Activated CD8-positive, alpha-beta memory T cell treated with anti-CD3 and anti-CD28 coated beads for 36 hours (primary cell): ENCODE results near the gene RPL36A. TPM values are rescaled to one million over a fixed set of nuclear protein-coding genes. Genes with fewer than 3 reads are reported as not detected.

Experiments used
- CTCF ChIA-PET: fragments of 350-600 bp; sonication (Branson Sonifier 250); formaldehyde crosslinking; loops from one replicate; lab custom pipeline; 2021; ENCODE audit warnings: antibody characterized with exemption; lab: Charles Lee
- POLR2A ChIA-PET: fragments of 350-600 bp; sonication (Branson Sonifier 250); formaldehyde crosslinking; loops from one replicate; lab custom pipeline; 2021; ENCODE audit warnings: antibody characterized with exemption; lab: Charles Lee
- total RNA-seq, 2 experiments: library from RNA; stranded (reverse); gene quantifications; one replicate each; pipeline ENCODE4 v1.2.3, GENCODE V29; 2021

The RPL36A gene
- total RNA-seq, 2 experiments from 2014 or later: 326 to 390 TPM

DNA sequence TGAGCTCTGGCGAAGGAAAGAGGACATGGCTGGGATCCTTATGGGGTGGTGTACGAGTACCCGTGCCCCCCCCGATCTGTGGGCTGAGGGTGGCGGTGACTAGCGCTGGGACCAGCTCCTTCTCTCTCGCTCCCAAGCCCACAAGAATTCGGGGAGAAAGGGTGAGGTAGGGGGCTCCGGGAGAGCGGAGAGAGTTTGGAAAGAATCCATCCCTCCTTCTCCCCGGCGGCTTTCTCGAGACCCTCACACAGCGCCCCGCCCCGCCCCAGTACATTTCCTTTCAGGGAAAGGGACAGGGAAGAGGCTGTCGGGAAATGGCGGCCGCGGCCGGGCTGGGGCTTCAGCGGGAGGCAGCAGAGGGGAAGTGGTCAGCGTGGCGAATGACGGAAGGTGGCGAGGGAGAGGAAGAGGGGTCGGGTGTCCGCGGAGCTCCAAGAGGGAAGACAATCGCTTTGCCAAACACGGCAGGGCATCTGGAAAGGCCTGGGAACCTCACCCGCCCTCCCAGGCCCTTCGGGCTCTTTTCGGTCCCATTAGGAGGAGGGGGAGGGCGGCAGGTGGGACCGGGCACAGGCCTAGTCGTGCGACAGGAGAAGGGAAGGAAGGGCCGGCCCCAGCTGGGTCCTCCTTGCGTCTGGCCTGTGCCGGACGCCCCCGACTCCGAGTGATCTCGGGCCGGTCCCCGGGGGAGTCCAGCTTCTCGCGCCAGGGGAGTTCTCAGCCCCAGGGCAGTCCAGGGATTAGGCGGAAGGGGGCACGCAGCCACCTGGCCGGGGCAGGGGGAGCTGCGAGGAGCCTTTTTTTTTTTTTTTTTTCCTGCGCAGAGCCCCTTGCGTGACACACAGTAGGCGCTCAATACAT is 27.4 kb downstream of the RPL36A start:
- CTCF ChIA-PET: no interaction called here
- POLR2A ChIA-PET: interaction anchor here (1.1 to 1.3 kb wide), 3 partner anchors 12 to 514 kb away, joined by 3 to 5 read pairs (median 4); partner anchors contain the start of genes RPL36A and ZMAT1

DNA sequence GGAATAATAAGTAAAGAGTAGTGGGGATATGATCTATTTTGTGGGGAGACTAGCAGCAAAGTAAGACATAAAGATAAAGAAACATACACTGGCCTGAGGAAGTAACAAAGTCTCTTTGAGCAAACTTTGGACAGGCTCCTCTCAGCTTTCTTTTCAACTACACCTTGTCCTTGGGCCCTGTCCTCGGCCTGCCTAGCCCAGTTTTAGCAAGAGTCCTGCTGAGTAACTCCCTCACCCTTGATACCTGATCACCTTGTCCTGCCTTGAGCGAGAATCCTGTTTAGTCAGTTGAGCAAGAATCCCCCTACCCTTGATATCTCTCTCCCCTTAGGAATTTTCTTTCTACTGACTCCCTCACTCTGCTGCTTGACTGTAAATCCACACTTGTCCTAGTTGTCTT is 28.7 kb downstream of the RPL36A start:
- ChIA-PET CTCF (no interaction called here), POLR2A (interaction anchor here (1.3 kb wide), 2 partner anchors 11 to 512 kb away, joined by 3 to 5 read pairs; partner anchors contain the start of gene ZMAT1)

DNA sequence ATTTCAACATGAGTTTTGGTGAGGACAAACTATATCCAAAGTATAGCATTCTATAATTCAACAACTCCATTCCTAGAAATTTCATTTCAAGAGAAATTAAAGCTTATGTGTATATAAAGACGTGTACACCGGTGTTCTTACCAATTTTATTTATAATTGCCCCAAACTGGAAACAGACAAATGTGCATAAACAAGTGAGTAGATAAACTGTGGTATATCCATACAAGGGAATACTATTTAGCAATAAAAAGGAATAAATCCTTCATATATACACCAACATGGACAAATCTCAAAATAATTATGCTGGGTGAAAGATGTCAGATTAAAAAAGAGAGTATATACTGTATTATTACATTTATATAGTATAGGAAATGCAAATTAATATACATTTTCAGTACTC is 37.1 kb downstream of the RPL36A start:
- ChIA-PET POLR2A (no interaction called here), CTCF (no interaction called here)

DNA sequence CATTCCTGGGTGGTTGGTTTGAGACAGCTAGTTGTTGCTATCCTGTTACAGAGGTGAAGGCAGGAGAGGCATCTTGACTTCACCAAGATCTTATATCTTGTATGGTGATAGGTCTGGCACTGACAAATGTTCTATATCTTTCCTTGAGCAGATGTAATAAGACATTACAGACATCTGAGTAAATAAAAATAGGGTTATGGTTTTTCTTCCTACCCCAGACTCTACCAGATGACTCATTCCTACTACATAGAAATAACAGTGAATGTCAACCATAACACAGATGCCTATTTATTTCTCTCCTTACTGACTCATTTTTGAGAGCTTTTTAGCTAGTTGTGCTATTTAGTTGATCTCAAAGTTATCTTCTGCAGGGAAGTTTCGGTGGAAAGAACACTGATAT is 39.1 kb downstream of the RPL36A start:
- ChIA-PET POLR2A (interaction anchor here (0.6 kb wide), 1 partner anchor 11 kb away, joined by 3 read pairs; no protein-coding TSS in a partner anchor), CTCF (no interaction called here)

DNA sequence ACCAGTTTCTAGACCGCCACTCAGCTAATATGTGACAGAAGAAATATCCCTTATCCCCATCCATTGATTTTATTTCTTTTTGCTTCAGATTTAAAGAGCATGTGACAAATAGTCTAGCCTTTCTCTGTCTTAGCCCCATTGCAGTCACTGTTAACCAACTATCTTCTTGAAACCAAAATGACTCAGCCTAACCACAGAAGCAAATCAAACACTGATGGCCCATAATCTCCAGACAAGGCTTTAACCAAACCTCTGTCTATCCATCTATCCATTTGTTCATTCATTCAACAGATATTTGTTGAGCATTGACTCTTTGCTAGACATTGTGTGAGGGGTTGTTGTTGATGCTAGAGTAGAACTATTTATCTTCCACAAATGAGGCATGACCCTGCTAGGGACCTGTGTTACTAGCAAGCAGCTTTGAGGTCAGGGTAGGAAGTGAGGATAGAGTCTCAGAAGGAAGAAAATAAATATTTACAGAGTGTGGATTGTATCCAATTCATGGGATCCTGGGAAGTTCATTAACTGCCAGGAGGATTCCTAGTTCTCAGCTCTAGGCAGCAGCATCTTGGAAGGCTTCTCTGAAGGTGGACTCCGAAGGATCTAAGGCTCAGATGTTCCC is 39.8 kb downstream of the RPL36A start:
- CTCF ChIA-PET: no interaction called here
- POLR2A ChIA-PET: interaction anchor here (0.6 kb wide), 1 partner anchor 12 kb away, joined by 3 read pairs; no protein-coding TSS in a partner anchor

DNA sequence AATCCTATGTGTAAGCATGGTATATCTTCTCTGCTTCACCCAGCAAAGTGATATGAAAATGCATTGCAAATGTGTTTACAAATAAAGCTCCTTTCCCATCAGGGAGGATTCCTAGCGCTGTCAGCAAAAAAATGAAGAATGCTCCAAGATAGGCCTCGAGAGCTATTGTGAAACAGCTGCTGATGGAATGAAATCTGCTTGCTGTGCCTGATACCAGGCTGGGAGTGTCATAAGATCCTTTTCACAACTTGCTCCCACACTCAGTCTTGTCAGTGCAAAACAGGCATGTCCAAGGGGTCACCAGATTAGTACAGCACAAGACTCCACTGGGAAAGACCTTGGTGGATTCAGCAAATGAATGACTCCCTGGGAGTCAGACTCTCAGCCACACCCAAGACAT is 51.3 kb downstream of the RPL36A start:
- ChIA-PET POLR2A (no interaction called here), CTCF (no interaction called here)

Other genes starting within 250 kb of the RPL36A start
- under 1 TPM; 0.17 to 0.34 TPM for gene DRP2, start 171.2 kb upstream of the RPL36A start, total RNA-seq
- under 1 TPM in 1 of 2 experiments, not detected in 1; 0.08 TPM for gene TAF7L, start 99.7 kb upstream of the RPL36A start, total RNA-seq
- 10 to 100 TPM; 42.8 to 44.4 TPM for gene TIMM8A, start 42.3 kb upstream of the RPL36A start, total RNA-seq
- gene BTK, start 4.8 kb upstream of the RPL36A start, total RNA-seq: under 1 TPM; 0.74 to 0.80 TPM
- 10 to 100 TPM; 52.3 to 58.2 TPM for gene GLA, start 16.9 kb downstream of the RPL36A start, total RNA-seq
- gene HNRNPH2, start 17.2 kb downstream of the RPL36A start, total RNA-seq: 10 to 100 TPM; 19.2 to 20.3 TPM
- 1 to 10 TPM; 4.6 to 4.7 TPM for gene ARMCX4, start 94.4 kb downstream of the RPL36A start, total RNA-seq
- 1 to 10 TPM; 2.5 to 2.8 TPM for gene ARMCX1, start 159.5 kb downstream of the RPL36A start, total RNA-seq
- 10 to 100 TPM; 60.6 to 61.7 TPM for gene ARMCX6, start 227.0 kb downstream of the RPL36A start, total RNA-seq
- 10 to 100 TPM; 47.5 to 52.0 TPM for gene ARMCX3, start 232.1 kb downstream of the RPL36A start, total RNA-seq